MCF 10A (cell line): ENCODE measurements around the gene ITPA. TPM values are rescaled to one million over a fixed set of nuclear protein-coding genes. Genes with fewer than 3 reads are reported as not detected.

Source experiments
- BruUV-seq: library from RNA; stranded (reverse); fragments of 400-500 nt; replicated peaks from 2 replicates; lab custom pipeline; 2021; lab: Mats Ljungman, UMichigan
- CTCF ChIA-PET: fragments of 300-600 bp; sonication (Branson Sonifier 250); formaldehyde crosslinking; extraction: SDS; loops from one replicate; lab custom pipeline; 2021; ENCODE audit warnings: antibody characterized with exemption, inconsistent platforms; lab: Yijun Ruan, JAX
- POLR2A ChIA-PET: fragments of 300-600, 350-650 bp; sonication (Branson Sonifier 250); formaldehyde crosslinking; extraction: SDS; loops from one replicate; lab custom pipeline; 2020; ENCODE audit warnings: antibody characterized with exemption, inconsistent platforms; lab: Yijun Ruan, JAX
- DNase-seq: peaks from one replicate; pipeline ENCODE4 v3.0.0-alpha.2; 2018; ENCODE audit not compliant: unreplicated experiment
- H3K27ac Mint-ChIP-seq: one replicate; pipeline ENCODE4 v1.8.0; 2022; ENCODE audit warnings: mild to moderate bottlenecking, low read depth, mixed read lengths; ENCODE audit not compliant: unreplicated experiment
- H3K27me3 Mint-ChIP-seq: one replicate; pipeline ENCODE4 v1.8.0; 2022; ENCODE audit warnings: mixed read lengths; ENCODE audit not compliant: insufficient read depth, unreplicated experiment
- H3K36me3 Mint-ChIP-seq: one replicate; pipeline ENCODE4 v1.8.0; 2022; ENCODE audit warnings: mild to moderate bottlenecking, moderate library complexity, mixed read lengths; ENCODE audit not compliant: insufficient read depth, unreplicated experiment
- H3K4me1 Mint-ChIP-seq: one replicate; pipeline ENCODE4 v1.8.0; 2022; ENCODE audit warnings: mixed read lengths; ENCODE audit not compliant: insufficient read depth, unreplicated experiment
- H3K4me3 Mint-ChIP-seq: one replicate; pipeline ENCODE4 v1.8.0; 2022; ENCODE audit warnings: mild to moderate bottlenecking, moderate library complexity, mixed read lengths; ENCODE audit not compliant: unreplicated experiment
- H3K9me3 Mint-ChIP-seq: one replicate; pipeline ENCODE4 v1.8.0; 2022; ENCODE audit warnings: mixed read lengths; ENCODE audit not compliant: unreplicated experiment
- CTCF ChIP-seq: fragments of 200-600 bp; IDR thresholded peaks from one replicate; pipeline ENCODE4 v1.8.0; 2022; ENCODE audit warnings: antibody characterized with exemption, mild to moderate bottlenecking; ENCODE audit not compliant: unreplicated experiment
- intact Hi-C: fragments of 100-400 bp; cut with micrococcal nuclease; formaldehyde crosslinking; loops from 2 replicates; pipeline ENCODE4 v1.14.1; 2022
- total RNA-seq: library from RNA; stranded (reverse); gene quantifications from 2 replicates; pipeline ENCODE4 v1.2.3, GENCODE V29; 2022

The ITPA gene
- total RNA-seq, 1 experiment from 2014 or later, result 97.1 TPM

- ChIA-PET CTCF (interaction anchor here (0.7 to 1.4 kb wide), 3 partner anchors 28 to 128 kb away, joined by 3 to 4 read pairs (median 4); no protein-coding TSS in a partner anchor), POLR2A (interaction anchor here (0.9 to 1.6 kb wide), 2 partner anchors 68 to 70 kb away, joined by 3 to 4 read pairs; no protein-coding TSS in a partner anchor)
- intact Hi-C loops, result no loop called here
- TF ChIP-seq CTCF, result no peak
- DNase-seq, result no peak
- Mint-ChIP-seq H3K4me1 (peaks cover 8% of the 10 kb centered on the region), H3K27ac (no peak overlapping the region), H3K9me3 (no peaks in the 10 kb centered on the region), H3K4me3 (no peak overlapping the region), H3K27me3 (no peaks in the 10 kb centered on the region), H3K36me3 (peaks cover 10% of the 10 kb centered on the region)
- no TSS peak for BruUV-seq
Observed at GRCh38 chr20:3246682-3247081, 37.4 kb downstream of the ITPA start.

- no TSS peak for BruUV-seq
- H3K36me3 Mint-ChIP-seq, result peaks cover 11% of the 10 kb centered on the region
- no peaks in the 10 kb centered on the region for H3K9me3 Mint-ChIP-seq
- ChIA-PET CTCF (interaction anchor here (1.4 to 1.8 kb wide), 2 partner anchors 29 to 67 kb away, joined by 3 to 4 read pairs; no protein-coding TSS in a partner anchor), POLR2A (interaction anchor here (0.9 to 1.6 kb wide), 3 partner anchors 15 to 69 kb away, joined by 3 to 8 read pairs (median 3); no protein-coding TSS in a partner anchor)
- intact Hi-C loops, result no loop called here
- no peak overlapping the region for H3K27ac Mint-ChIP-seq
- H3K4me3 Mint-ChIP-seq, result no peak overlapping the region
- TF ChIP-seq CTCF, result no peak
- H3K27me3 Mint-ChIP-seq, result no peaks in the 10 kb centered on the region
- no peaks in the 10 kb centered on the region for H3K4me1 Mint-ChIP-seq
- DNase-seq, result no peak
Observed at GRCh38 chr20:3247638-3248037, 38.3 kb downstream of the ITPA start.

- CTCF ChIA-PET, result interaction anchor here (1.2 to 1.8 kb wide), 2 partner anchors 16 to 66 kb away, joined by 3 to 6 read pairs; no protein-coding TSS in a partner anchor
- H3K27ac Mint-ChIP-seq, result no peak overlapping the region
- H3K9me3 Mint-ChIP-seq, result no peaks in the 10 kb centered on the region
- BruUV-seq, result no TSS peak
- H3K4me1 Mint-ChIP-seq, result no peaks in the 10 kb centered on the region
- DNase-seq, result no peak
- TF ChIP-seq CTCF, result no peak
- POLR2A ChIA-PET, result interaction anchor here (0.9 to 1.6 kb wide), 5 partner anchors 16 to 68 kb away, joined by 3 to 8 read pairs (median 3); no protein-coding TSS in a partner anchor
- H3K4me3 Mint-ChIP-seq, result no peak overlapping the region
- intact Hi-C loops, result no loop called here
- peaks cover 11% of the 10 kb centered on the region for H3K36me3 Mint-ChIP-seq
- no peaks in the 10 kb centered on the region for H3K27me3 Mint-ChIP-seq
Observed at GRCh38 chr20:3248167-3248992, 39.1 kb downstream of the ITPA start.

- Mint-ChIP-seq H3K27me3 (no peaks in the 10 kb centered on the region), H3K36me3 (peaks cover 11% of the 10 kb centered on the region), H3K4me1 (no peaks in the 10 kb centered on the region), H3K27ac (no peak overlapping the region), H3K4me3 (no peak overlapping the region), H3K9me3 (no peaks in the 10 kb centered on the region)
- no peak for TF ChIP-seq CTCF
- intact Hi-C loops, result no loop called here
- no TSS peak for BruUV-seq
- POLR2A ChIA-PET, result interaction anchor here (0.7 to 1.3 kb wide), 3 partner anchors 15 to 66 kb away, joined by 3 read pairs; partner anchors contain the start of gene ITPA
- CTCF ChIA-PET, result interaction anchor here (0.7 to 1.8 kb wide), 3 partner anchors 15 to 128 kb away, joined by 3 to 6 read pairs (median 3); no protein-coding TSS in a partner anchor
- DNase-seq, result no peak
Observed at GRCh38 chr20:3248993-3249347, 39.7 kb downstream of the ITPA start.
